Lung (tissue), 12 donors: ENCODE measurements around the gene ZNF521. TPM values are rescaled to one million over a fixed set of nuclear protein-coding genes. Genes with fewer than 3 reads are reported as not detected.
"Not testable (repeated sequence)": the region's sequence is repeated elsewhere in the genome, so short reads cannot be mapped to it uniquely, and the experiment has no call there.

ENCODE experiments used
- ATAC-seq: fragments of 200-7000 bp; cut with Tn5 transposase; one replicate; pipeline ENCODE4 v1.9.1; 2020; ENCODE audit warnings: moderate number of reproducible peaks; ENCODE audit not compliant: insufficient read depth, low FRiP score
- DNase-seq, 3 donors: peaks; one replicate each; pipeline ENCODE4 v3.0.0-alpha.2; 2013 to 2017
- H3K27ac ChIP-seq, 2 donors: one replicate each; pipeline ENCODE4 v1.5.1; 2013; ENCODE audit warnings: mild to moderate bottlenecking in 2 of 2, moderate library complexity in 2 of 2, control low read depth in 1 of 2, inconsistent platforms in 1 of 2, low read depth in 1 of 2, low read length in 1 of 2
- H3K27me3 ChIP-seq, 3 donors: one replicate each; pipeline ENCODE4 v1.5.1; 2013; ENCODE audit warnings: low read length in 2 of 3; ENCODE audit not compliant: control insufficient read depth in 3 of 3, insufficient read depth in 3 of 3
- H3K36me3 ChIP-seq, 4 donors: one replicate each; pipeline ENCODE4 v1.5.1; 2013; ENCODE audit warnings: low read length in 4 of 4, mild to moderate bottlenecking in 1 of 4, moderate library complexity in 1 of 4; ENCODE audit not compliant: control insufficient read depth in 4 of 4, insufficient read depth in 4 of 4
- H3K4me1 ChIP-seq, 5 donors: one replicate each; pipeline ENCODE4 v1.5.1; 2013; ENCODE audit warnings: low read length in 5 of 5, mild to moderate bottlenecking in 2 of 5, moderate library complexity in 1 of 5; ENCODE audit not compliant: control insufficient read depth in 5 of 5, insufficient read depth in 5 of 5
- H3K4me3 ChIP-seq: one replicate; pipeline ENCODE4 v1.5.1; 2013; ENCODE audit warnings: mild to moderate bottlenecking, control low read depth, moderate library complexity
- H3K9ac ChIP-seq, 2 donors: one replicate each; pipeline ENCODE4 v1.5.1; 2013; ENCODE audit warnings: low read length in 2 of 2, control low read depth in 1 of 2; ENCODE audit not compliant: insufficient read depth in 1 of 2
- H3K9me3 ChIP-seq, 4 donors: one replicate each; pipeline ENCODE4 v1.5.1; 2013; ENCODE audit warnings: low read length in 3 of 4, mild to moderate bottlenecking in 1 of 4, moderate library complexity in 1 of 4; ENCODE audit not compliant: control insufficient read depth in 4 of 4, insufficient read depth in 3 of 4
- CTCF ChIP-seq: IDR thresholded peaks from 2 replicates; pipeline ENCODE4 v1.5.1; 2012; ENCODE audit warnings: mild to moderate bottlenecking; ENCODE audit errors: control extremely low read depth, extremely low read depth
- WGBS, 2 donors: extraction: QIAGEN DNeasy Blood & Tissue Kit; methylation state at CpG; one replicate each; pipeline ENCODE4 v1.1.7; 2013; 5-methylcytosine and 5-hydroxymethylcytosine counted together
- polyA plus RNA-seq, 2 donors: library from polyadenylated mRNA; stranded (reverse); fragments of 200-250 nt; gene quantifications; one replicate each; pipeline ENCODE4 v1.2.1, GENCODE V29; 2013
- total RNA-seq, 2 donors: library from RNA; depleted of rRNA in 1 of 2; stranded (reverse); fragments of >200 nt in 1 of 2; gene quantifications; one replicate each; pipeline ENCODE4 v1.2.1, GENCODE V29; 2014 to 2021
- donor health status: control.
- donor health status: control.
- donor health status: Bipolar disorder and iron deficiency.
- donor health status: healthy.
- donor health status: DM: yes; HTN: yes; CAD: no.

Gene ZNF521
- total and polyA plus RNA-seq, 4 donors: 1.5 to 48.8 (median 10.7) TPM

GRCh38 chr18:25278394-25278793 lies 73.6 kb downstream of the ZNF521 start:
- TF ChIP-seq CTCF: no peak
- Histone ChIP-seq H3K9ac (no peak overlapping the region), H3K27me3 (no peaks in the 10 kb centered on the region), H3K27ac (no peak overlapping the region), H3K36me3 (peaks cover 0 to 2% (median 0%) of the 10 kb centered on the region in 4 donors), H3K4me3 (no peak overlapping the region), H3K4me1 (peaks cover 5 to 21% (median 17%) of the 10 kb centered on the region in 5 donors), H3K9me3 (no peaks in the 10 kb centered on the region)
- ATAC-seq (no peak), DNase-seq (peak in 2 of 3 donors; percentile 36 to 58)
- WGBS, 2 donors: 67 to 76% methylated on average over 4 of the region's 4 CpGs

- no peak for DNase-seq
- Histone ChIP-seq H3K9me3 (no peaks in the 10 kb centered on the region), H3K9ac (no peak overlapping the region), H3K27ac (peak overlapping the region in 1 of 2 donors; percentile 53), H3K4me1 (peaks cover 3 to 18% (median 13%) of the 10 kb centered on the region in 5 donors), H3K4me3 (no peak overlapping the region), H3K27me3 (no peaks in the 10 kb centered on the region), H3K36me3 (peaks cover 0 to 5% (median 2%) of the 10 kb centered on the region in 4 donors)
- no peak for TF ChIP-seq CTCF
- no peak for ATAC-seq
- WGBS, 2 donors: 73 to 78% methylated on average over 11 of the region's 11 CpGs
These were observed 76.5 kb downstream of the ZNF521 start for GRCh38 chr18:25275412-25276001.

GRCh38 chr18:25274926-25275325 lies 77.0 kb downstream of the ZNF521 start:
- Histone ChIP-seq H3K4me3 (no peak overlapping the region), H3K4me1 (peaks cover 3 to 17% (median 13%) of the 10 kb centered on the region in 5 donors), H3K9me3 (no peaks in the 10 kb centered on the region), H3K27me3 (no peaks in the 10 kb centered on the region), H3K36me3 (peaks cover 0 to 5% (median 2%) of the 10 kb centered on the region in 4 donors), H3K9ac (no peak overlapping the region), H3K27ac (no peak overlapping the region)
- WGBS, 2 donors: 70 to 73% methylated on average over 4 of the region's 4 CpGs
- ATAC-seq (no peak), DNase-seq (no peak)
- no peak for TF ChIP-seq CTCF

- ATAC-seq, H3K4me1 ChIP-seq, H3K9ac ChIP-seq, H3K4me3 ChIP-seq, H3K27me3 ChIP-seq, H3K27ac ChIP-seq, DNase-seq, H3K36me3 ChIP-seq, H3K9me3 ChIP-seq: not testable (repeated sequence)
- WGBS, 2 donors: 75 to 81% methylated on average over 12 of the region's 12 CpGs
These were observed 84.9 kb downstream of the ZNF521 start for GRCh38 chr18:25266931-25267527.
